ES-I3 (cell line): ENCODE measurements around the gene FNIP1.
"Not testable (repeated sequence)": the region's sequence is repeated elsewhere in the genome, so short reads cannot be mapped to it uniquely, and the experiment has no call there.

ENCODE experiments used
- H3K36me3 ChIP-seq: 2 replicates; pipeline ENCODE4 v1.6.1; 2013; ENCODE audit warnings: mild to moderate bottlenecking, low read length, control low read depth, moderate library complexity; ENCODE audit not compliant: insufficient read depth
- H3K4me1 ChIP-seq: 2 replicates; pipeline ENCODE4 v1.6.1; 2013; ENCODE audit warnings: mild to moderate bottlenecking, control low read depth, low read length; ENCODE audit not compliant: insufficient read depth
- H3K9ac ChIP-seq: 2 replicates; pipeline ENCODE4 v1.6.1; 2013; ENCODE audit warnings: low read depth, mild to moderate bottlenecking, low read length, moderate library complexity
- H3K9me3 ChIP-seq: 2 replicates; pipeline ENCODE4 v1.6.1; 2013; ENCODE audit warnings: mild to moderate bottlenecking, low read length, moderate library complexity; ENCODE audit not compliant: control insufficient read depth, insufficient read depth

FNIP1 gene

DNA sequence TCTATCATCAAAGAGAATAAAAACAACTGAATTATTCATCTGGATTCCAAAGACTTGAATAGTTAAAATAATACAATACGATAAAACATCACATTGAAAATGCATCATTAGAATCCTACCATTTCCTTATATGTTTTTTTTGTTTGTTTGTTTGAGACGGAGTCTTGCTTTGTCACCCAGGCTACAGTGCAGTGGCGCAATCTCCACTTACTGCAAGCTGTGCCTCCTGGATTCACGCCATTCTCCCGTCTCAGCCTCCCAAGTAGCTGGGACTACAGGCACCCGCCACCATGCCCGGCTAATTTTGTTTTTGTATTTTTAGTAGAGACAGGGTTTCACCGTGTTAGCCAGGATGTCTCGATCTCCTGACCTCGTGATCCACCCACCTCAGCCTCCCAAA lies 118.5 kb downstream of the FNIP1 start:
- not testable (repeated sequence) for H3K36me3 ChIP-seq, H3K9ac ChIP-seq, H3K4me1 ChIP-seq, H3K9me3 ChIP-seq

DNA sequence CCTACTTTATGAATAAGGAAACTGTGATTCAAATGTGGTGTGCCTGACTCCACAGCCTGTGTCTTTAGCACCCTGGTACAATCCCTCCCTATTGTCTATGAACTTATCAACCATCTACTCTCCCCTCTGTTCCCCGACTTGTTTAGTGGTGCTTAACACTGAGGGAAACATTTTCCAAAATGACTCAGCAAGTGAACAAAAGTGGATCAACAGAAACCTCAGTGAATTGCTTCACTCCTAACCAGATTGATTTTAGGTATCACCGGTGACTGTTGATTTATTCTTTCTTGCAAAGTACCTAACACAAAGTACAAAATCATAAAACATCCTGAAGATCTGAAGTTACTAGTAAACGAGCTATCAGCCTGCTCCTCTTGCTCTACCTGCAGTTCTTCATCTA lies 119.7 kb downstream of the FNIP1 start:
- Histone ChIP-seq H3K36me3 (0 out of 2 replicates have a peak, but pooled peaks cover 3% of the 10 kb centered on the region), H3K4me1 (no peaks in the 10 kb centered on the region), H3K9me3 (no peaks in the 10 kb centered on the region), H3K9ac (no peak overlapping the region)

DNA sequence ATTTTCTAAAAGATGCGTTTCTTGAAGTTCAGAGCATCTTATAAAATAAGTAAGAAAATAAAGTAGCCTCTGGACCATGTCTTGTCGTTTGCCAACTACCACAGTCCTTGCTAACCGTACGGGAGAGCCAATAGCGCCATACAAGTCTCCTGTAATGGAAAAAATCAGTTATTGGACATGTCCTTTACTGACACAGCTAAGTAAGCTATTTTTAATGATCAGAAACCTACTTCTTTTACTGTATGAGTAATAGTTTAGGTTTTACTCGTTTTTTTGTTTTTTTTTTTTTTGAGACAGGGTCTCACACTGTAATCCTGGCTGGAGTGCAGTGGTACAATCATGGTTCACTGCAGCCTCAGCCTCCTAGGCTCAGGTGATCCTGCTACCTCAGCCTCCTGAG lies 124.0 kb downstream of the FNIP1 start:
- peaks cover 3% of the 10 kb centered on the region; the same call in 1 of the 2 replicates for H3K36me3 ChIP-seq
- no peak overlapping the region for H3K9ac ChIP-seq
- H3K9me3 ChIP-seq = no peaks in the 10 kb centered on the region
- no peaks in the 10 kb centered on the region for H3K4me1 ChIP-seq

DNA sequence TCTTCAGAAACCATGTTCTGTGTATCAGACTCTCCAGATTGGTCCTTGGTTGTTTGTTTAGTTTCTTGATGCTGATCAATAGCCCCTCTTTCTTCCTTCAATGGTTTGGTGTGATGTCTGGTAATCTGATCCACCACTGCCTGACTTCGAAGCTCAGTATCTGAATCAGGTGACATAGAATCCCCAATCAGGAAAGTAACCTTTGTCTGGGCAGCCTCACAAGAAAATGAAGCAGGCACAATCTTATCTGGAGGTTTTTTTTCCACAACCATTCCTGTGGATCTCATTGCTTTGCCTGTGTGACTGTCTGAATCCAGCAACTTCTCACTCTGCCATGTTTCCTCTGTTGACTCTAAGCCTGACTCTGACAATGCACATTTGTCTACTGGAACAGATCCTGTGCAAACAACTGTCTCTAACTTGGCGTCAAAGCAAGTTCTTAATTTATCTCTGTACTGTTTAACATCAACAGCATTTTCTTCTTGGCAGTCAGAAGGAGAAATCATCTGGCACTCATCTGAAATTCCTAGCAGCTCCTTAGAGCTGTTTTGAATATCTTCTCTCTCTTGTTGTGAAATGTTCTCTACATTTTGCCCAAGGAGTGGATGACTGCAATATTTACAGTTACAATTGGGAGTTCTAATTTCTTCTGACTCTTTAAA lies 124.7 kb downstream of the FNIP1 start:
- H3K36me3 ChIP-seq = peaks cover 3% of the 10 kb centered on the region; the same call in 1 of the 2 replicates
- no peak overlapping the region for H3K9ac ChIP-seq
- H3K4me1 ChIP-seq = no peaks in the 10 kb centered on the region
- H3K9me3 ChIP-seq = no peaks in the 10 kb centered on the region

DNA sequence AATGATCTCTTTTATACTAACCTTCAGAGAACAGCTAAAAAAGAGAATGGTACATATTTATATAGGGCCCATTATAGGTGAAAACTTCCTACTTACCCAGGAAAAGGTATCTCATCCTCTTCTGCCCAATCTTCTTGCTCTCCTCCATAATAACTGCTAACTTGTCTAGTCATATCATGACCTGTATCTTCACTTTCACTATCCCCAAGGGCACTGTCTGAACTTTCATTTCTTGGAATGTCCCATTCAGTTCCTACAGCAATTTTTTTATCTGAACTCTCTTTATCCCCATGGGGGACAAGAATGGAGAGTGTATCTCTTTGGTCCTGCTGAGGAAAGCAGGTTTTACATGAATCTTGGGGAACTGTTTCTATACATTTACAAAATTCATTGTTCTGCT lies 125.4 kb downstream of the FNIP1 start:
- H3K4me1 ChIP-seq = no peaks in the 10 kb centered on the region
- peaks cover 3% of the 10 kb centered on the region; the same call in 1 of the 2 replicates for H3K36me3 ChIP-seq
- H3K9me3 ChIP-seq = no peaks in the 10 kb centered on the region
- H3K9ac ChIP-seq = no peak overlapping the region

DNA sequence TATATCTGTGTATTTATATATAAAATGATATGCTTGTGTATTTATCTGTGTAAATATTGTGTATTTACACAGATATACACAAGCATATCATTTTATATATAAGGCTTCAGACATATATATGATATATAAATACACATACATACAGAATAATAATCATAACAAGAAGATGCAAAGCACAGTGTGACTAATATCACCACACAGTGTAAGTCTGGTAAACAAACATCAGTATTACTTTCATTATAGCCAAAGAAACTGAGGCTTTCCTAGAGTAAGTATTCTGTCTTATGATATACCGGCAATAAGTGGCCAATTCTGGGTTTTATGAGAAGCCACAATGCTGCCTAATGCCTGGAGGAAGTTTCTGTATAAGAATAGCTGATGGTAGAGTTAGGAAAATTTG lies 131.9 kb downstream of the FNIP1 start:
- Histone ChIP-seq H3K36me3 (no peaks in the 10 kb centered on the region; the same call in 1 of the 2 replicates), H3K4me1 (no peaks in the 10 kb centered on the region), H3K9me3 (no peaks in the 10 kb centered on the region; the same call in 1 of the 2 replicates), H3K9ac (no peak overlapping the region)

DNA sequence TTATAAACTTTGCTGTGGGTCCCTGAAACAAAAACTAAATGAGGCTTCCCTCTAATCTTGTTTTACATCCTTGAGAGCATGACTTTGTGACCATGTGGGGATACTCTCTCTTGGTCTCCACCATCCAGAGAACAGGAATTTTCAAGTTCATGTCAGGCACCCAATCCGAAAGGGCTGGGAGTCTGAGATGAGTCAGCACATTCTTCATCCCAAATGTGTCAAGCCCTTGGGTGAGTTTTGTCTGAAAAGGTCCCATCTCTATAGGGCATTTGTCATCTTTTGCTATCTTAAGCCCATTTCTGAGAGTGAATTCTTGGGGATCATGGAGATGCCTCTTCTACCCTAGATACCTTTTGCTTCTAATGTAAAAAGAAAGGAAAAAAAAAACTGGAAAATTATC lies 134.9 kb downstream of the FNIP1 start:
- Histone ChIP-seq H3K4me1 (no peaks in the 10 kb centered on the region), H3K9me3 (no peaks in the 10 kb centered on the region; the same call in 1 of the 2 replicates), H3K9ac (no peak overlapping the region), H3K36me3 (peaks cover 3% of the 10 kb centered on the region; the same call in 1 of the 2 replicates)

DNA sequence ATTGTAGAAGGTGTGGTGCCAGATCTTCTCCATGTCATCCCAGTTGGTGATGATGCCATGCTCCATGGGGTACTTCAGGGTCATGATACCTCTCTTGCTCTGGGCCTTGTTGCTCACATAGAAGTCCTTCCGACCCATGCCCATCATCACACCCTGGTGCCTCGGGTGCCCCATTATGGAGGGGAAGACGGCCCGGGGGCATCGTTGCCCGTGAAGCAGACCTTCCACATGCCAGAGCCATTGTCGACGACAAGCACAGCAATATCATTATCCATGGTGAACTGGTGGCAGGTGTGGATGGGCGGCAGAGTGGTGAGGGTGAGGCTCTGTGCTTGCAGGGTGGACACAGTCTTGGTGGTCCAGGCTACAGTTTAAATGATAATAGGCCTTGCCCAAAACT lies 137.0 kb downstream of the FNIP1 start:
- H3K36me3 ChIP-seq = peaks cover 3% of the 10 kb centered on the region
- H3K4me1 ChIP-seq = no peaks in the 10 kb centered on the region
- H3K9me3 ChIP-seq = no peaks in the 10 kb centered on the region; the same call in 1 of the 2 replicates
- H3K9ac ChIP-seq = no peak overlapping the region

DNA sequence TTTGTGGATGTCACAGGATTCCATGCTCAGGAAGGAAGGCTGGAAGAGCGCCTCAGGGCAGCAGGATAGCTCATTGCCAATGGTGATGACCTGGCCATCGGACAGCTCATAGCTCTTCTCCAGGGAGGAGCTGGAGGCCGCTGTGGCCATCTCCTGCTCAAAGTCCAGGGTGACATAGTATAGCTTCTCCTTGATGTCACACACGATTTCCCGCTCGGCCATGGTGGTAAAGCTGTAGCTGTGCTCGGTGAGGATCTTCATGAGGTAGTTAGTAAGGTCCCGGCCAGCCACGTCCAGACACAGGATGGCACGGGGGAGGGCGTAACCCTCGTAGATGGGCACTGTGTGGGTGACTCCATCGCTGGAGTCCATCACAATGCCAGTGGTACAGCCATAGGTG lies 137.5 kb downstream of the FNIP1 start:
- Histone ChIP-seq H3K9ac (no peak overlapping the region), H3K9me3 (no peaks in the 10 kb centered on the region; the same call in 1 of the 2 replicates), H3K36me3 (peaks cover 3% of the 10 kb centered on the region), H3K4me1 (no peaks in the 10 kb centered on the region)

DNA sequence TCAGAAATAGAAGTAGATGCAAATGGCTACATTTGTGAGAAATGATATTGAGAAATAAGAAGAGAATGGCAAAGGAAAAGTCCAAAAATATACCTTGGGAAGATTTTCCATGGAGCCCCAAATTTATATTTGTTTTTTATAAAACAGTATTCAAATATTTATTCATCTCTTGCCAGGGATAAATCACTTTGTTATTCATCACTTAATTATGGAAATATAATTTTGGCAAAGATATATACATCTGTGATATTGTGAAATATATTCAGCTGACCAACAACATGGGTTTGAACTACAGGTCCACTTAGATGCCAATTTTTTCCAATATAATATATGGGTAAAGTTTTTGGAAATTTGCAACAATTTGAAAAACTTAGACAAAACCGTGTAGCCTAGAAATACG lies 142.0 kb downstream of the FNIP1 start:
- no peaks in the 10 kb centered on the region for H3K9me3 ChIP-seq
- H3K4me1 ChIP-seq = no peaks in the 10 kb centered on the region
- H3K36me3 ChIP-seq = peaks cover 7% of the 10 kb centered on the region
- no peak overlapping the region for H3K9ac ChIP-seq

DNA sequence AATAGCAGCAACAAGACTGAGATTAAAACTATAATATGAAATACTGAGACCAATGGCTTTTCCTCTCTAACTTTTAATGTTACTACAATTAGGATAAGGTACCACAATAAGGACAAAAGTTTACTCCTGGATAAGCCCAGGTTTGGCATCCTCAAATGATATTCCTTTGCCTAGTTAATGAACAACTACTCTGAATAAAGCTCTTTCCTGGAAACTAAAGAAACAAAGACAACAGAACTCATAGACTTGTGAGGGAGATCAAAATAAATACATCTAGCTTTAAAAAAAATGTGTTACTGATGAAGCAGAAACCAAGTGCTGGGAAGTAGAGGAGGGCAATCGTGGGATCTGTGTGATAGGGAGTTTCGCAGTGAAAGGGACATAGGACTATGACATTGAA lies 142.5 kb downstream of the FNIP1 start:
- Histone ChIP-seq H3K4me1 (no peaks in the 10 kb centered on the region), H3K9ac (no peak overlapping the region), H3K9me3 (no peaks in the 10 kb centered on the region), H3K36me3 (peaks cover 4% of the 10 kb centered on the region)

DNA sequence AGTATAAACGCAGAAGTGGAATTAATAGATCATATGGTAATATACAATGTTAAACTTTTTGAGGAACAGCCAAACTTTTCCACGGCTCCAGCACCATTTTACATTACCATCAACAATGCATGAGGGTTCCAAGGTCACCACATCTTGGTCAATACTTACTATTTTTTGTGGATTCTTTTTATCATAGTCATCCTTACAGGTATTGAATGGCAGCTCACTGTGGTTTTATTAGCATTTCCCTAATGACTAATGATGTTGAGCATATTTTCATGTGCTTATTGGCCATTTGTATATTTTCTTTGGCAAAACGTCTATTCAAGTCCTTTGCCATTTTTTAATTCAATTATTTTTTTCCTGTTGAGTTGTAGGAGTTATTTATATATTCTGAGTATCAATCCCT lies 147.7 kb downstream of the FNIP1 start:
- Histone ChIP-seq H3K4me1 (no peaks in the 10 kb centered on the region), H3K36me3 (peaks cover 7% of the 10 kb centered on the region), H3K9ac (no peak overlapping the region), H3K9me3 (no peaks in the 10 kb centered on the region)

DNA sequence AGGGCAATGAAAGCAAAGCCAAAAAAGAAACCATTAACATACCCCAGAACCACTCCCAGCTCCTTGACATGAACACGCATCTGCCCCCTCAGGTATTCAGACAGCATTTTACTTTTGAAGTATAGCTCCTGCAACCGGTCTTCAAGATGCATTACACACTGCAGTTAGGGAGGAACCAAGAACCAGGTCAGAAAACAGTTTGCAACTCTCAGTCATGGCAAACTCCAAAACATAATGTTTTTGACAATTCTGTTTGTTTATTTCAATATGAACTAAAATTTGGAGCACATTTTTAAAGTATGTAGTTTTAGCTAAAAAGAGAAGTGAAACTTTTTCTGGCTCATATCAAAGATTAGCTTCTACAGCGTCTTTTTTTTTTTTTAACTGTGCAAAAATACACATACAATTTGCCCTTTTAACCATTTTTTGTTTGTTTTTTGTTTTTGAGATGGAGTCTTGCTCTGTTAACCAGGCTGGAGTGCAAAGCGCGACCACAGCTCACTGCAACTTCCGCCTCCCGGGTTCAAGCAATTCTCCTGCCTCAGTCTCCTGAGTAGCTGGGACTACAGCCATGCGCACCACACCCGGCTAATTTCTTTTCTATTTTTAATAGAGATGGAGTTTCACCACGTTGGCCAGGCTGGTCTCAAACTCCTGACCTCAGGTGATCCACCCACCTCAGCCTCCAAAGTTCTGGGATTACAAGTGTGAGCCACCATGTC lies 149.6 kb downstream of the FNIP1 start:
- peaks cover 7% of the 10 kb centered on the region for H3K36me3 ChIP-seq
- H3K9me3 ChIP-seq = no peaks in the 10 kb centered on the region
- no peaks in the 10 kb centered on the region for H3K4me1 ChIP-seq
- no peak overlapping the region for H3K9ac ChIP-seq

DNA sequence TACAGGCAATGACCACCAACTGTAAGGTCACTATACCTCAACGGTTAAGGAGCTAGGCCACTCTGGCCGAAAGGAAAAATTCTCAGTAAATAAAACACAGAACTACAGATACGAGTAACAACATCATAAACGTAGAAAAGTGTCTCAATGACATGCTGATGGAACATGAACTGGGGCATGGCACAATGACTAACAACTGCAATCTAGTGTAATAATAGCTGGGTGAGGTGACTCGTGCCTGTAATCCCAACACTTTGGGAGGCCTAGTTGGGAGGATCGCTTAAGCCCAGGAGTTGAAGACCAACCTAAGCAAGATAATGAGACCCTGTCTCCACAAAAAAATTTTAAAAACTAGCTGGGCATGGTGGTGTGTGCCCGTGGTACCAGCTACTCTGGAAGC lies 152.0 kb downstream of the FNIP1 start:
- H3K4me1 ChIP-seq = no peaks in the 10 kb centered on the region
- peaks cover 3% of the 10 kb centered on the region; the same call in 1 of the 2 replicates for H3K36me3 ChIP-seq
- H3K9ac ChIP-seq = no peak overlapping the region
- H3K9me3 ChIP-seq = no peaks in the 10 kb centered on the region

DNA sequence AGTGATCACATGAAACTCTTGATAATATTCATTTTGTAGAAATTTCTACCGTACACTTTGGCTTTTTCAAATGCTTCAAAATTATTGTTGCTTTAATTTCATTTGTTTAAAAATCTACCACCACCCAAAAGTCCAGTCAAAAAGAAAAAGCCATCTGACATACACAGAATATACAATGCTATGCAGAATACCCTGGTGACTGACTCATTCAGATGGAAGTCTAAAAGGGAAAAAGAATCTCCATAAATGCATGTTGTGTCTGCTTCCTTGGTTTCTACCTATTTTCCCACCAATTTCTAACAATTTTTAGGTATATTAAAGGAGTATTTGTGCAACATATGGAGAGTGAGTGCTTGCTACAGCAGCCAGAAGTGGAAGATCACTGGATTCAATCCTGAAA lies 152.4 kb downstream of the FNIP1 start:
- Histone ChIP-seq H3K4me1 (no peaks in the 10 kb centered on the region), H3K9ac (no peak overlapping the region), H3K9me3 (no peaks in the 10 kb centered on the region), H3K36me3 (peaks cover 3% of the 10 kb centered on the region; the same call in 1 of the 2 replicates)
